ENCODE data around the gene CCNA1. TPM values are rescaled to one million over a fixed set of nuclear protein-coding genes. Genes with fewer than 3 reads are reported as not detected.

The CCNA1 gene
- total RNA-seq (10 to 100 TPM; 48.9 to 58.9 TPM), polyA plus RNA-seq (ENCODE audit: insufficient read depth, low read depth, low replicate concordance) (204 TPM)
- long read RNA-seq, donor 1 = 0 reads
- long read RNA-seq, donor 2 = 0 reads

DNA sequence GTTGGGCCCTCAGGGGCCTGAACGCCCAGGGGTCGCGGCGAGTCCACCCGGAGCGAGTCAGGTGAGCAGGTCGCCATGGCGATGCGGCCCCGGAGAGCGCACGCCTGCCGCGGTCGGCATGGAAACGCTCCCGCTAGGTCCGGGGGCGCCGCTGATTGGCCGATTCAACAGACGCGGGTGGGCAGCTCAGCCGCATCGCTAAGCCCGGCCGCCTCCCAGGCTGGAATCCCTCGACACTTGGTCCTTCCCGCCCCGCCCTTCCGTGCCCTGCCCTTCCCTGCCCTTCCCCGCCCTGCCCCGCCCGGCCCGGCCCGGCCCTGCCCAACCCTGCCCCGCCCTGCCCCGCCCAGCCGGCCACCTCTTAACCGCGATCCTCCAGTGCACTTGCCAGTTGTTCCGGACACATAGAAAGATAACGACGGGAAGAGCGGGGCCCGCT lies at the start of gene CCNA1:
CCNA1 (plus strand) TSS at position 390 of the 439 bp plus-strand sequence. CDS start 562 bp downstream, outside the sequence.
- intact Hi-C loops (cut with DNase I; ENCODE audit: low total_unique reads) = no loop called here
- Histone ChIP-seq H3K4me1 (peaks cover 3% of the 10 kb centered on the region), H3K9me3 (no peaks in the 10 kb centered on the region), H3K4me3 (peak within 1 kb of the TSS; percentile 54 to 64), H3K27me3 (no peaks in the 10 kb centered on the region), H3K36me3 (ENCODE audit: low read depth, missing control alignments) (no peaks in the 10 kb centered on the region), H3K27ac (peak within 1 kb of the TSS in 1 of 2 donors; percentile 27)
- peak; percentile 79 for DNase-seq
- TF ChIP-seq, protein P1, sequence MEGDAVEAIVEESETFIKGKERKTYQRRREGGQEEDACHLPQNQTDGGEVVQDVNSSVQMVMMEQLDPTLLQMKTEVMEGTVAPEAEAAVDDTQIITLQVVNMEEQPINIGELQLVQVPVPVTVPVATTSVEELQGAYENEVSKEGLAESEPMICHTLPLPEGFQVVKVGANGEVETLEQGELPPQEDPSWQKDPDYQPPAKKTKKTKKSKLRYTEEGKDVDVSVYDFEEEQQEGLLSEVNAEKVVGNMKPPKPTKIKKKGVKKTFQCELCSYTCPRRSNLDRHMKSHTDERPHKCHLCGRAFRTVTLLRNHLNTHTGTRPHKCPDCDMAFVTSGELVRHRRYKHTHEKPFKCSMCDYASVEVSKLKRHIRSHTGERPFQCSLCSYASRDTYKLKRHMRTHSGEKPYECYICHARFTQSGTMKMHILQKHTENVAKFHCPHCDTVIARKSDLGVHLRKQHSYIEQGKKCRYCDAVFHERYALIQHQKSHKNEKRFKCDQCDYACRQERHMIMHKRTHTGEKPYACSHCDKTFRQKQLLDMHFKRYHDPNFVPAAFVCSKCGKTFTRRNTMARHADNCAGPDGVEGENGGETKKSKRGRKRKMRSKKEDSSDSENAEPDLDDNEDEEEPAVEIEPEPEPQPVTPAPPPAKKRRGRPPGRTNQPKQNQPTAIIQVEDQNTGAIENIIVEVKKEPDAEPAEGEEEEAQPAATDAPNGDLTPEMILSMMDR (IDR thresholded peaks at IDR 0.05) = no peak
- no peak for TF ChIP-seq POLR2A (IDR thresholded peaks at IDR 0.05)
- 1% methylated on average over 14 of the region's 46 CpGs; no CpG with 5 or more reads in 1 of the 2 donors for WGBS, 2 donors

DNA sequence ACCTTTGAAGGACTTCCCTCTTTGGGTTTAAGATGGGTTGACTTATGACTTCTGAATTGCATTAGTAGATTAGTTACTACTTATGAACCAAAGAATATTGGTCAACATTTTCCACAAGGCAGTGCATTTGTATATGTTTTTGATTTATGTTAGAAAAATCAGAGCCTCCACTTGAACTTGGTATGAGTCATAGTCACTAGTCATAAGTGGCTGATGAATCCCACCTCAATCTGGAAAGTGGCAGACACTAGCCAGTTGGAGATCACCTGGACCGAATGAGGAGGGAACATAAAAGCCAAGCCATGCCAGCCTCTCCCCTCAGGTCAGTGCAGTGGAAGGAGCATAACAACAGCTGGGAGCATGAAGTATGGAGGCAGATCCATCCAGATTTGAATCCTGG lies 46.8 kb upstream of the CCNA1 start:
- Histone ChIP-seq H3K36me3 (ENCODE audit: low read depth, missing control alignments) (no peaks in the 10 kb centered on the region), H3K27ac (no peak overlapping the region), H3K27me3 (no peaks in the 10 kb centered on the region), H3K4me1 (no peaks in the 10 kb centered on the region), H3K9me3 (no peaks in the 10 kb centered on the region), H3K4me3 (no peak overlapping the region)
- intact Hi-C loops (cut with DNase I; ENCODE audit: low total_unique reads) = no loop called here
- 78 to 94% methylated on average over 1 of the region's 1 CpG for WGBS, 2 donors
- TF ChIP-seq, protein P1 (IDR thresholded peaks at IDR 0.05) = no peak
- no peak for TF ChIP-seq POLR2A (IDR thresholded peaks at IDR 0.05)
- DNase-seq = no peak

DNA sequence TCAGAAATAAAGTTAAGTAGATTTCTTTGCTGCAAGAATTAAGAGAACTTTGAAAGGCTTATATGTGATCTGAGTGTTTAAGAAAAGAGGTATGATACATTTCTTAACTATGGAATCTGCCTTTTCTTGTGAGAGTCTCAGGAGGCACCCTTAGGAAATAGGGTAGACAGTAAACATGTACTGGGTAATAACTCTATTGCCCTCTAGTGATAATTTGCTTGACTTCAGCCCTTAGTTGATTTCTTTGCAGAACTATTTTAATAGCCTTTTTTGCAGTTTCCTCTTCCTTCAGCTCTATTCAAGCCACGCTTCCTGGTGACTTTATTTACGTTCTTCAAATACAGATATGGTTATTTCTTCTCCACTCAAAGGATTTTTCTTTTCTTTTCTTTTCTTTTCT lies 37.0 kb upstream of the CCNA1 start:
- intact Hi-C loops (cut with DNase I; ENCODE audit: low total_unique reads) = no loop called here
- no peaks in the 10 kb centered on the region for H3K9me3 ChIP-seq
- H3K27me3 ChIP-seq = no peaks in the 10 kb centered on the region
- H3K4me1 ChIP-seq = no peaks in the 10 kb centered on the region
- DNase-seq = no peak
- TF ChIP-seq, protein P1 (IDR thresholded peaks at IDR 0.05) = peak; percentile 15 to 32 (median 24)
- no peak for TF ChIP-seq POLR2A (IDR thresholded peaks at IDR 0.05)
- no peaks in the 10 kb centered on the region for H3K36me3 ChIP-seq (ENCODE audit: low read depth, missing control alignments)
- 46 to 51% methylated on average over 2 of the region's 2 CpGs for WGBS, 2 donors
- no peak overlapping the region for H3K4me3 ChIP-seq
- H3K27ac ChIP-seq = no peak overlapping the region

DNA sequence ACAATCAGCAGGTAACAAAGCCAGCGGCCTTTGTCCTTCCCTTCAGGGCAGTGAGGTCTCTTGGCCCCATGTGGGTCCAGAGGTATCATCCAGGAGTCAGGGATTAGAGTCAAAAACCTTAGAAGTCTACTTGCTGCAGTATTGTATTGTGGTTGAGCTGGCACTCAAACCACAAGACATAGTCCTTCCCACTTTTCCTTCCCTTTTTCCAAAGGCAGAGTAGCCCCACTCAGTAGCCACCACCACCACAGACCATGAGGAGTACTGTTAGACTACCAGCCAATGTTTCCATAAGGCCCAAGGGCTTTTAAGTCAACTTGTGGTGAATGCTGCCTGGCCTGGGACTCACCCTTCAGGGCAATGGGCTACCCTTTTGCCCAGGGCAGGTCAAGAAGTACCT lies 27.1 kb upstream of the CCNA1 start:
- TF ChIP-seq, protein P1 (IDR thresholded peaks at IDR 0.05) = no peak
- TF ChIP-seq POLR2A (IDR thresholded peaks at IDR 0.05) = no peak
- DNase-seq = no peak
- Histone ChIP-seq H3K27me3 (no peaks in the 10 kb centered on the region), H3K4me1 (no peaks in the 10 kb centered on the region), H3K4me3 (no peak overlapping the region), H3K36me3 (ENCODE audit: low read depth, missing control alignments) (no peaks in the 10 kb centered on the region), H3K9me3 (no peaks in the 10 kb centered on the region), H3K27ac (no peak overlapping the region)
- intact Hi-C loops (cut with DNase I; ENCODE audit: low total_unique reads) = no loop called here
- WGBS, 2 donors = 89 to 100% methylated on average over 1 of the region's 1 CpG

DNA sequence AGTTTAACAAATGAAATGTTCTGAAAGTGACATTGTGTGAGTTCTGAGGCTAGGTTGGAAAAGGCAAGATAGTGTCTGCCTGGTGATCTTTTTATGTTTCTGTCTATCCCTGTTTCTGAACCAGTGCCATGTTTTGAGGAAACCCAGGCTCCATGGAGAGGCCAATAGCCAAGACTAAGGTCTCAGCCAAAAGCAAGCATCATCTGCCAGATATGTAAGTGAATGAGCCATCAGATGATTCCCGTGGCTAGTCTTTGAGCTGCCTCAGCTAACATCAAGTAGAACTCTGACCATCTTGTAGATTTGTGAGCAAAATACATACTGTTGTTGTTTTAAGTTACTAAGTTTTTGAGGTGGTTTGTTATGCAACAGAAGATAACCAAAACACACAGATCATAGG lies 19.6 kb upstream of the CCNA1 start:
- intact Hi-C loops (cut with DNase I; ENCODE audit: low total_unique reads) = no loop called here
- H3K4me3 ChIP-seq = no peak overlapping the region
- H3K9me3 ChIP-seq = no peaks in the 10 kb centered on the region
- no peak overlapping the region for H3K27ac ChIP-seq
- DNase-seq = no peak
- no peak for TF ChIP-seq POLR2A (IDR thresholded peaks at IDR 0.05)
- TF ChIP-seq, protein P1 (IDR thresholded peaks at IDR 0.05) = no peak
- 35 to 43% methylated on average over 1 of the region's 1 CpG for WGBS, 2 donors
- H3K36me3 ChIP-seq (ENCODE audit: low read depth, missing control alignments) = no peaks in the 10 kb centered on the region
- H3K27me3 ChIP-seq = no peaks in the 10 kb centered on the region
- H3K4me1 ChIP-seq = no peaks in the 10 kb centered on the region
